Astrocyte of the spinal cord (primary cell): Measurements from ENCODE around the gene CADPS.

Source experiments
- DNase-seq: peaks from one replicate; pipeline ENCODE4 v3.0.0; 2011; ENCODE audit warnings: low read depth, low spot score
- H3K4me3 ChIP-seq: 2 replicates; pipeline ENCODE4 v1.5.1; 2011; ENCODE audit warnings: low read depth, mild to moderate bottlenecking, low read length, moderate library complexity
- in situ Hi-C: cut with HindIII; loops from 2 replicates; pipeline ENCODE4 v1.10.0; 2017; ENCODE audit warnings: low sequenced_read_pairs
- TF ChIP-seq, protein P1 (sequence below): IDR thresholded peaks from 2 replicates; pipeline ENCODE4 v1.5.1; 2012; ENCODE audit warnings: low read depth, mild to moderate bottlenecking, low read length, inconsistent platforms

CADPS gene

DNA sequence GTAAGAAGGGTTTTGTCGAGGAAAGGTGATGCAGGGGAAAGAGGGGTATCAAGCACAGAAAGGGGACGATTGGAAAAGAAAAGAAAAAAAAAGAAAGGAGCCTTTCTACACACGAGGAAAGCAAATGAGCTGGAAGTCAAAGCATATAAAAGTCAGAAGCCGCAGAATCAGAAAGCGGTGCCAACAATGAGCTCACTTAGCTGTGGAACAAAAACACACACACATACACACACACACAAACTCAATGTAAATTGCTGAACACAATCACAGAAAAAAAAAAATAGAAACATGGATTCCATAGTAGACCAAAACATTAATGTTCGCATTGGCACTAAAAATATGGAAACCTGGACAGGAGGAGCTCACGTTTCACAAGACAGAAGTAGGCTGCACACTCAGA, 438.4 kb downstream of the CADPS start:
- in situ Hi-C loops = no loop called here
- DNase-seq = no peak
- TF ChIP-seq, protein P1, sequence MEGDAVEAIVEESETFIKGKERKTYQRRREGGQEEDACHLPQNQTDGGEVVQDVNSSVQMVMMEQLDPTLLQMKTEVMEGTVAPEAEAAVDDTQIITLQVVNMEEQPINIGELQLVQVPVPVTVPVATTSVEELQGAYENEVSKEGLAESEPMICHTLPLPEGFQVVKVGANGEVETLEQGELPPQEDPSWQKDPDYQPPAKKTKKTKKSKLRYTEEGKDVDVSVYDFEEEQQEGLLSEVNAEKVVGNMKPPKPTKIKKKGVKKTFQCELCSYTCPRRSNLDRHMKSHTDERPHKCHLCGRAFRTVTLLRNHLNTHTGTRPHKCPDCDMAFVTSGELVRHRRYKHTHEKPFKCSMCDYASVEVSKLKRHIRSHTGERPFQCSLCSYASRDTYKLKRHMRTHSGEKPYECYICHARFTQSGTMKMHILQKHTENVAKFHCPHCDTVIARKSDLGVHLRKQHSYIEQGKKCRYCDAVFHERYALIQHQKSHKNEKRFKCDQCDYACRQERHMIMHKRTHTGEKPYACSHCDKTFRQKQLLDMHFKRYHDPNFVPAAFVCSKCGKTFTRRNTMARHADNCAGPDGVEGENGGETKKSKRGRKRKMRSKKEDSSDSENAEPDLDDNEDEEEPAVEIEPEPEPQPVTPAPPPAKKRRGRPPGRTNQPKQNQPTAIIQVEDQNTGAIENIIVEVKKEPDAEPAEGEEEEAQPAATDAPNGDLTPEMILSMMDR = no peak
- no peak overlapping the region for H3K4me3 ChIP-seq

DNA sequence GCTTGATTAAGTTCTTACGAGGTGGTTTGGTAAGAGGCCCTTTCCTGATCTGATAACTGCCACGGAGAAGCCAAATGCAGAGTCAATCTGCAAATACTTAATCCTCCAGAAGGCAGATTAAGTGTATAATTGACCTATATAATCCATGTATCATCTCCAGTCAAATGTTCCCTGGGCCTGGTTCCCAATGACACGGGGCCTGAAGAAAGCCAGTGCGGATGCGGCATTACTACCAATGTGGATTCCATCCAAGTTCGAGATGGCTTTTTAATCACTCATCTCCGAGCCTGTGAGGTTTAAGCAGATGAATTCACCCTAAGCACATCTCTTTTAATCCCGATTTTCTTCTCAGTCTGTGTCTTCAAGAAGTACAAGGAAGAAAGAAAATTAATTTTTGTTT, 441.8 kb downstream of the CADPS start:
- no peak for DNase-seq
- in situ Hi-C loops = no loop called here
- H3K4me3 ChIP-seq = no peak overlapping the region
- TF ChIP-seq, protein P1 = no peak

DNA sequence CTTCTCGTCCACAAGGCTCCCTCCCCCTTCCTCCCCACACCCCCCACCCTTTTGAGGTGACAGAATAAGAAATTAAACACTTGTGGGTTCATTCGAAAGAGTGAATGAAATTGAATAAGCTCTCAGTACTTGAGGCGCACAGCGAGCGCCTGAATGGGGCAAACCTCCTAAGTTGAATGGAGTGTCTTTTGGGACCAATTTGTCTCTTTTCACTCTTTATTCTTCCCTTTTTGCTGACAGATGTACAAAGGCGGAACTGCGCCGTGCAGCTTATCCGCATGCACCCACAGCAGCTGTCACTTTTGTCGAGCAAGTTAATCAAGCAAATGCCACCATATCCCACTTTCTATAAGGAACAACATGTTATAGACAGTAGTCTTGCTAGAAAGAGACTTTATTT, 454.0 kb downstream of the CADPS start:
- no peak for DNase-seq
- in situ Hi-C loops = no loop called here
- TF ChIP-seq, protein P1 = no peak
- H3K4me3 ChIP-seq = no peak overlapping the region

DNA sequence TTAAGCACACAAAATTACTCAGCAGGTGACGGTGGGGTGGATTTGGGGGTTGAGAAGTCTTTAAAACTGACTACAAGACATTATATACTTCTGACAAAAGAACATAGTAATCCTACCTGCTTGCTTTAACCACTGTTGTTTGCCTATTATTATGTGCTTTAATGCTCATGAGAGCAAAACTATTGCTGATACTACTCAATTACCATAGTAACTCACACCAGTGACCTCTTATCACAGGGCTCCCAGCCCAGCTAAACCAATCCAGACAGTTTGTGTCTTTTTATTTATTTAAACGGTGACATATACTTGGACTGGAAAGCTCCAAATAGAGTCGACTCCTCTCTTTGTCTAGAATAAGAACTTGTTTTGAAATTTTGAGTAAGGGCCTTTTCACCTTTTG, 459.1 kb downstream of the CADPS start:
- no peak for DNase-seq
- TF ChIP-seq, protein P1 = no peak
- in situ Hi-C loops = no loop called here
- no peak overlapping the region for H3K4me3 ChIP-seq

DNA sequence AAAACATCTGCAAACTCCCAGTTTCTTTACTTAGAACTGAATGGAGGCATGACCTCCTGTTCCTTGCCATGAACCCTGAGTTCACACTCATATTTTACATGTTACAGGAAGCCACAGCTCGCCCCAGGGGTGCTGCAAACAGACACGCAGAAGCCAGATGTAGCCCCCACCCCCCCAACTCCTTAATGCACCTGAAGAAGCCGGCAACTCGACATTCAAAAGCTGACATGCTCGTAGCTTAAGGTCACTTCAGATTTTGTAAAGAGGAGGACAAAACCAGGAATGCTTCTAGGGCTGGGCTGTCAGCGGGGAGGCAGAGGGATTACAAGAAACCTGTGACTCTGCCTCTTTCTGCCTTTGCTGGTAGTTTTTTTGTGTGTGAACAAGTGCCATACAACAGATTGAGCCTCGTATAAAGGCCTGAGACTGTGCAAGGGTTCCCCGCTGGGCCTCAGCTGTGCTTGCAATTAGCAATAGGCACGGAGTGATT, 459.9 kb downstream of the CADPS start:
- no peak overlapping the region for H3K4me3 ChIP-seq
- TF ChIP-seq, protein P1 = no peak
- no peak for DNase-seq
- in situ Hi-C loops = no loop called here

DNA sequence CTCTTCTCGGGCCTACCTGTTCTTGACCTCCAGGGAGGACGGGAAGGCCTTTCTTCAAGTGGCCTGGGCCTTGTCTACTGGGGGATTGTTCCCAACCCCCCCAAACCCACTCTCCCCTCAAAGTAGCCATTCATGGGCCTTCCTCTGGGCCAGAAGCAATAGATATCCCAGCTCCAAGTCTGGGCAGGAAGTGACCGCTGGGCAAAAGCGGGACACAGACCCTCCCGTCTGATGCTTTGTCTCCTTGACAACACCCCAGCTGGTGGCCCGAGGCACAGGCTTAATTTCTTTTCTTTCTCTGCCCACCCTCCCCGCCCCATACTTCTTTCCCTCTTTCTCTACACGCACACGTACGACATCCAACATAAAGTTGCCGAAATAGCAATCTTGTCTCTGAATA, 460.4 kb downstream of the CADPS start:
- DNase-seq = no peak
- H3K4me3 ChIP-seq = no peak overlapping the region
- TF ChIP-seq, protein P1 = no peak
- in situ Hi-C loops = no loop called here

DNA sequence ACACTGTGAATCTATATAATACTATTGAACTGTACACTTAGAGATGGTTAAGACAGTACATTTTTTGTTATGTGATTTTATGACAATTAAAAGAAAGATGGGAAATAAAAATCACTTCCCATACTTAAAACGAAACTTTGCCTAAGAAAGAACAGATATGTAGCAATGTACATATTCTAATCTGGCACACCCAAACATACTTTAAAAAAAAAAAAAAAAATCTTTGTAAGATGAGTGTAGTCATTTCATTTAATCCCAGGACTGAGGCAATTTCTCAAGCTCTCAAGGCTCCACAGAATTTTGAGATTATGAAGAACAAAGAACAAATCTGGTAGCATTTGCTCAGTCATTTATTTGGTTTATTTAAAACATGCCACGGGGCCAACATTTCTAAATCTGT, 461.5 kb downstream of the CADPS start:
- in situ Hi-C loops = no loop called here
- no peak overlapping the region for H3K4me3 ChIP-seq
- DNase-seq = no peak
- TF ChIP-seq, protein P1 = no peak
